Suprapubic skin (tissue), 4 donors: ENCODE results near the gene RFC5. TPM values are rescaled to one million over a fixed set of nuclear protein-coding genes. Genes with fewer than 3 reads are reported as not detected.

Source experiments
- DNase-seq, 2 donors: peaks; one replicate each; pipeline ENCODE4 v3.0.0-alpha.2; 2019; ENCODE audit warnings: low spot score in 2 of 2
- H3K27ac ChIP-seq: fragments of 200-600 bp; sonication (generic); one replicate; pipeline ENCODE4 v1.5.1; 2019
- H3K27me3 ChIP-seq: fragments of 200-600 bp; sonication (generic); one replicate; pipeline ENCODE4 v1.5.1; 2019
- H3K36me3 ChIP-seq: fragments of 200-600 bp; sonication (generic); one replicate; pipeline ENCODE4 v1.5.1; 2019
- H3K4me1 ChIP-seq: fragments of 200-600 bp; sonication (generic); one replicate; pipeline ENCODE4 v1.5.1; 2019
- H3K4me3 ChIP-seq: fragments of 200-600 bp; sonication (generic); one replicate; pipeline ENCODE4 v1.5.1; 2019; ENCODE audit warnings: mild to moderate bottlenecking
- H3K9me3 ChIP-seq: fragments of 200-600 bp; sonication (generic); one replicate; pipeline ENCODE4 v1.5.1; 2019
- EP300 ChIP-seq: sonication (generic); formaldehyde crosslinking; IDR thresholded peaks from one replicate; pipeline ENCODE4 v1.6.1; 2017; ENCODE audit warnings: antibody characterized with exemption
- POLR2A ChIP-seq, 2 donors: fragments of 450-650 bp; IDR thresholded peaks; one replicate each; pipeline ENCODE4 v1.6.1; 2017; ENCODE audit warnings: antibody characterized with exemption in 2 of 2, mild to moderate bottlenecking in 2 of 2, moderate library complexity in 2 of 2
- POLR2AphosphoS5 ChIP-seq, 3 donors: sonication (generic); formaldehyde crosslinking; IDR thresholded peaks; one replicate each; pipeline ENCODE4 v1.6.1; 2017; ENCODE audit warnings: antibody characterized with exemption in 3 of 3
- WGBS: methylation state at CpG from one replicate; pipeline ENCODE4 v1.1.5; 2018; 5-methylcytosine and 5-hydroxymethylcytosine counted together
- total RNA-seq, 4 donors: library from RNA; depleted of rRNA; stranded (reverse); fragments of >200 nt; gene quantifications; one replicate each; pipeline ENCODE4 v1.1.0, GENCODE V29; 2016
- TF ChIP-seq, protein P1 (sequence below), 2 donors: fragments of 200-600 bp in 1 of 2; fragments of 450-650 bp in 1 of 2; sonication (generic) in 1 of 2; IDR thresholded peaks; one replicate each; pipeline ENCODE4 v1.5.1; 2016 to 2019; ENCODE audit warnings: antibody characterized with exemption in 2 of 2, mild to moderate bottlenecking in 1 of 2, moderate library complexity in 1 of 2

Gene RFC5
- total RNA-seq, 4 donors from 2014 or later, result 9.0 to 14.0 (median 10.7) TPM

DNA sequence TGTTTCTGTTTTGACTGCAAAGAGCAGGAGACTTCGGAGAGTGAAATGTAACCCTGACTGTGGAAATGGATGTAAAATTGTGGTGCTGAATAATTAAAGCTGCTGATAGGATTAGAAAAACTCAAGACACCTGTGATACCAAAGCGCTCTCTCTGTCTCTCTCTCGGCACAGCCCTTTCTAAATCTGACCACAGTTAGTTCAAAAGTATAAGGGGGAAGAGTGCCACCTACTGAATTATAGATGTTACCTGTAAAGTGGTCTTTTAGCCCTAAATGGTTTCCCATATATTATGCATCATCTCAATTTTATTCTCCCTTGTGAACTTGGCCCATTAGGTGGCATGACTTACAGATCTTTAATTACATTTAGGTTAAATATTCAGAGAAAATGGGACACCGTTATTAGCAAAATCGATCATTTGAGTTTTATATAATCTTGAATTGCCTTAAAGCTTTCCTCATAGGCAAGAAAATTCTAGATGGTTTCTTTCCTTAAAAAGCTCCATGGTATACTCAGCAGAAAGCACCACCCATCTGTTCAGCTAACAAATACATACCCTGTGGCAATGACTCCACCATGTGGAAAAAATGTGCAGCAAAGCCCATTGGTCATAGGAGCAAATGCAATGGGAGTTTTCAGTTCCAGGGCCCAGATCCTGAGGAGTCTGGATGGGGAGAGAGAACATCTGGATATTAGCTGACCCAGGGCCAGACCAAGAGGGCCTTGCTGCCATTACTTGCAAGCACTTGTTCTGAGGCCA lies 18.1 kb downstream of the RFC5 start:
- WGBS, result 81% methylated on average over 5 of the region's 5 CpGs
- Histone ChIP-seq H3K27ac (no peak overlapping the region), H3K4me1 (no peaks in the 10 kb centered on the region), H3K4me3 (no peak overlapping the region), H3K36me3 (peaks cover 98% of the 10 kb centered on the region), H3K9me3 (no peaks in the 10 kb centered on the region), H3K27me3 (no peaks in the 10 kb centered on the region)
- no peak for DNase-seq
- TF ChIP-seq, protein P1, sequence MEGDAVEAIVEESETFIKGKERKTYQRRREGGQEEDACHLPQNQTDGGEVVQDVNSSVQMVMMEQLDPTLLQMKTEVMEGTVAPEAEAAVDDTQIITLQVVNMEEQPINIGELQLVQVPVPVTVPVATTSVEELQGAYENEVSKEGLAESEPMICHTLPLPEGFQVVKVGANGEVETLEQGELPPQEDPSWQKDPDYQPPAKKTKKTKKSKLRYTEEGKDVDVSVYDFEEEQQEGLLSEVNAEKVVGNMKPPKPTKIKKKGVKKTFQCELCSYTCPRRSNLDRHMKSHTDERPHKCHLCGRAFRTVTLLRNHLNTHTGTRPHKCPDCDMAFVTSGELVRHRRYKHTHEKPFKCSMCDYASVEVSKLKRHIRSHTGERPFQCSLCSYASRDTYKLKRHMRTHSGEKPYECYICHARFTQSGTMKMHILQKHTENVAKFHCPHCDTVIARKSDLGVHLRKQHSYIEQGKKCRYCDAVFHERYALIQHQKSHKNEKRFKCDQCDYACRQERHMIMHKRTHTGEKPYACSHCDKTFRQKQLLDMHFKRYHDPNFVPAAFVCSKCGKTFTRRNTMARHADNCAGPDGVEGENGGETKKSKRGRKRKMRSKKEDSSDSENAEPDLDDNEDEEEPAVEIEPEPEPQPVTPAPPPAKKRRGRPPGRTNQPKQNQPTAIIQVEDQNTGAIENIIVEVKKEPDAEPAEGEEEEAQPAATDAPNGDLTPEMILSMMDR (IDR thresholded peaks at IDR 0.05), result no peak
- TF ChIP-seq EP300 (no peak), POLR2AphosphoS5 (IDR thresholded peaks at IDR 0.05) (no peak), POLR2A (IDR thresholded peaks at IDR 0.05) (no peak)

DNA sequence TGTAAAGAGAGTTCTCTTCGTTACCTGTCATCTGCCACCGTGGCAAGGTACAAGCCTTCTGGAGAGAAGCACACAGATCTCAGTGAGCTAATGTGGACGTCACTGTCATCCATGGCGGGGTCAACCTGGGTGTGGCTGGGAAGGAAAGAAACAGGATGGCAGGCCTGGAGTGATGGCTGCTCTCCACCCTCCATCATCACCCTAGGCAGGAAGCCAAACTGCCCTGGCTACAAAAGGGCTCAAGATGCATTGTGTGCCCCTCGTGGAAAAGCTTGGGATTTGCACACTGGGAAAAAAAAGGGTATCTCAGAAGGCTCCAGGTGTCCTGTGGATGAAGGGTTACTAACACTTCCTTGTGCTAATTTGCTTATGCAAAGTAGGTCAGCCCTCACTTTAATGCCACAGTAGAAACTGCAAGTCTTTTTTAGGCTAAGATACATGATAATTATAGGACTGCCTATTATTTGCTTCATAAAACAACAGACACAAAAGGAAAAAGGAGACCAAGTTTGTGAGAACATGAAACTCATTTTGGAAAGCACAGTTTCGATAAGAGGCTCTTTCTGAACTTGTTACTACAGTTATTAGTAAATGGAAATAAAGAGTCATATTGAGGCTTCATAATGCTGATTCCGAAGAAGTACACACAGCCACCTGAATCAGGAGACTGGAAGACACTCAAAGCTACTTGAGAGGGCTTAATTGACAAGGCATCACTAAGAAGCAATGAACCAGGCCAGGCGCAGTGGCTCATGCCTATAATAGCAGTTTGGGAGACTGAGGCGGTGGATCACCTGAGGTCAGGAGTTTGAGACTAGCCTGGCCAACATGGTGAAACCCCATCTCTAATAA lies 18.9 kb downstream of the RFC5 start:
- Histone ChIP-seq H3K4me1 (no peaks in the 10 kb centered on the region), H3K9me3 (no peaks in the 10 kb centered on the region), H3K27ac (no peak overlapping the region), H3K27me3 (no peaks in the 10 kb centered on the region), H3K4me3 (no peak overlapping the region), H3K36me3 (peaks cover 100% of the 10 kb centered on the region)
- DNase-seq, result no peak
- TF ChIP-seq EP300 (no peak), POLR2A (IDR thresholded peaks at IDR 0.05) (no peak), POLR2AphosphoS5 (IDR thresholded peaks at IDR 0.05) (no peak)
- TF ChIP-seq, protein P1 (IDR thresholded peaks at IDR 0.05), result no peak
- WGBS, result 78% methylated on average over 9 of the region's 9 CpGs

DNA sequence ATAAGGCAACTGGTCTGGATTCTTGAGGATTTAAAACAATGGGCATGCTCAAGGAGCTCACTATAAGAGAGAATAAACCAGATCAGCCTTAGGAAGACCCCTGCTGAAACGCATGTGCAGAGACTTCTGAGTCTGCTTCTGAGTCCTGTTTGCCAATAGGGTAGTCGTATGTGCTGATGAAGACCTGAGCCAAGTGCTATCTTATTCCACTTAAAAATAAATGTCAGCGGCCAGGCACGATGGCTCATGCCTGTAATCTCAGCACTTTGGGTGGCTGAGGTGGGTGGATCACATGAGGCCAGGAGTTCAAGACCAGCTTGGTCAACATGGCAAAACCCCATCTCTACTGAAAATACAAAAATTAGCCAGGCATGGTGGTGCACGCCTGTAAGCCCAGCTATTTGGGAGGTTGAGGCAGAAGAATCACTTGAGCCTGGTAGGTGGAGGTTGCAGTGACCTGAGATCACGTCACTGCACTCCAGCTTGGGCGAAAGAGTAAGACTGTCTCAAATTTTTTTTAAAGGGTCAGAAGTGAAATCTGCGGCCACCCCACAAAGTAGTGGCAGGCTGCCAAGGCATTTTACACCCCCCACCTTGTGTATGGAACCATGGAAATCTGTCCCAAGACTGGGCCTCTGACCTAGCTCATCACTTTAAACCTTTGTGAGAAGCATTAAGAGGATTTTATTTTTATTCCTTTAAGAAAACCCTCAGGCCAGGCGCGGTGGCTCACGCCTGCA lies 20.3 kb downstream of the RFC5 start:
- no peak overlapping the region for H3K4me3 ChIP-seq
- WGBS, result 96% methylated on average over 11 of the region's 11 CpGs
- TF ChIP-seq POLR2A (IDR thresholded peaks at IDR 0.05), result no peak
- TF ChIP-seq EP300, result no peak
- TF ChIP-seq, protein P1 (IDR thresholded peaks at IDR 0.05), result no peak
- no peak for TF ChIP-seq POLR2AphosphoS5 (IDR thresholded peaks at IDR 0.05)
- no peaks in the 10 kb centered on the region for H3K4me1 ChIP-seq
- H3K36me3 ChIP-seq, result peaks cover 100% of the 10 kb centered on the region
- H3K27me3 ChIP-seq, result no peaks in the 10 kb centered on the region
- DNase-seq, result no peak
- H3K27ac ChIP-seq, result no peak overlapping the region
- H3K9me3 ChIP-seq, result no peaks in the 10 kb centered on the region

DNA sequence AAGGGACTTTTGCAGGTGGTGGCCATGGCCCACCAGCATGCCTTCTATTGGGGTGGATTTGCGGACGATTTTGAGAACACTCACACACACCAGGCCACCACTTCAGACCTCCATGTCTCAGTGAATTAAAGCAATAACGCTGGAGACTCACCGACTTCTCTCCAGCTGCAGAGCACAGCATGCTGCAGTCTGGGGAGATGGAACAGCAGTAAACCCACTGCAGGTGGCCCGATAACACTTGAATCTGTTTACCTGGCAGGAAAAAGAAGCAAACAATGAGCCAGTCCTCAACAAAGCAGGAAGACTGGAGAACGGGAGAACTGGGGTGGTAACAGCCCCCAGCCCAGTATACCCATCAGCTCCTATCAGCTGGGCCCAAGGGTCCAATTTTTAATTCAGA lies 21.6 kb downstream of the RFC5 start:
- WGBS, result 79% methylated on average over 6 of the region's 6 CpGs
- Histone ChIP-seq H3K36me3 (peaks cover 100% of the 10 kb centered on the region), H3K27me3 (no peaks in the 10 kb centered on the region), H3K4me3 (no peak overlapping the region), H3K27ac (no peak overlapping the region), H3K4me1 (no peaks in the 10 kb centered on the region), H3K9me3 (no peaks in the 10 kb centered on the region)
- no peak for TF ChIP-seq POLR2A (IDR thresholded peaks at IDR 0.05)
- TF ChIP-seq EP300, result no peak
- TF ChIP-seq, protein P1 (IDR thresholded peaks at IDR 0.05), result no peak
- no peak for TF ChIP-seq POLR2AphosphoS5 (IDR thresholded peaks at IDR 0.05)
- DNase-seq, result no peak
